Stimulated activated CD4-positive, alpha-beta T cell treated with anti-CD3 and anti-CD28 coated beads, Interleukin-1b, Interleukin-23, amount 100 ng/mL, for 48 hours (primary cell): ENCODE measurements around the gene THRAP3.

Experiments used
- DNase-seq: peaks from one replicate; pipeline ENCODE4 v3.0.0-alpha.2; 2020

Gene THRAP3

DNA sequence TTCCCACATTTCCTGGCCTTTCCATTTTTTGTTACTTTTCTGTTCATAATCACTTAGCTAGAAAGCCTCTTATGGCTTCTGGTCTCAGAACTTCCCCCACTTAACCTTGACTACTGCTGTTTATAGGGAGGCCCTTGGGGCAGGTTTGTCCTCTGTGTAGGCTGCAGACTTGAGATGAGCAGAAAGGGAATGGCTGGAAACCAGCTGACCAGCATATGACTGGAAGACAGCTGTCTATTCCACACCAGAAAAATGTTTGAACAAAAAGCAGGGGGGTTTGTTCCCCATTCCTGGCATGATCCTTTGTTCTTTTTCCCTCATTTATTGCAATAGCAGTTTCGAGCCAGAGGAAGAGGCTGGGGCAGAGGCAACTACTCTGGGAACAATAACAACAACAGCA is 77.0 kb downstream of the THRAP3 start:
- no peak for DNase-seq

DNA sequence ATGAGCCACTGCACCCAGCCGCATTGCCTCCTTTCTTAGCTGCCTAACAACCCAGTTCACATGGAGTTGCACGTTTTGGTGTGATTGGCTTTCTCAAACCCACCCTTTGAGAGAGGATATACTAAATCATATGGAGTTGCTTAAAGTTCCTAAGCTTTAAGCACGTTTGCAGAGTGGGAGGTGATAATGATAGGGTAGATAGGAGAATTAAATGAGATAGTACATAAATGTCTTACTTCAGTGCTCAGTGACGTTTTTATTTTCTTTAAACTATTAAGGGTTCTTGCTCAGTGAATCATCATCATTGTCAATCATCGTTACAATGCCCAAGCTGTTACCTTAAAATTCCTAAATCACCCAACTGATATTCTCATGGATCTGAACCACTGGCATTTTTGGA is 79.0 kb downstream of the THRAP3 start:
- no peak for DNase-seq

DNA sequence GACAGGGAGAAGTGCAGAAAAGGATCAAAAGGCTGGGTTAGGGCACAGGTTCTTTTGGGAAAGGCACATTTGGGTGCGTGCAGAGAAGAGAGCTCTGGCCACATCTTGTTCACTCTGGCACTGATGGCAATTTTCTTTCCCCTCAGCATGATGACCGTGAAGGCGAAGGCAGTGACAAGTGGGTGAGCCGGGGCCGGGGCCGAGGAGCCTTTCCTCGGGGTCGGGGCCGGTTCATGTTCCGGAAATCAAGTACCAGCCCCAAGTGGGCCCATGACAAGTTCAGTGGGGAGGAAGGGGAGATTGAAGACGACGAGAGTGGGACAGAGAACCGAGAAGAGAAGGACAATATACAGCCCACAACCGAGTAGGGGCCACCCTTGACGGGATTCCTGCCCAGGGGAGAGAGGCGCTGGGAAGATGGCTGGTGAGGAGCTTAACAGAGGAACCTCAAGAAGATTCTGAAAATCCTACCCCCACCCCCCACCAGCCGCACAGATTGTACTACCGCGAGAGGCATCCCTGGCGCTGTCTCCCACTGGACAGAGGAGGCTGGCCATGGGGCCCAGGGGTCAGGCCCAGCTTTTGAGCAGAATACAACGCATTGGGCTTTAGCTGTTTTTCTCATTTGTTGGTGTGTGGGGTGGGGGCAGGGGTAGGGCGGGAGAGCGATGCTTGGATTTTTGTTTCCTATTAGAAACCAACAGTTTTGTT is 79.6 kb downstream of the THRAP3 start:
- no peak for DNase-seq

DNA sequence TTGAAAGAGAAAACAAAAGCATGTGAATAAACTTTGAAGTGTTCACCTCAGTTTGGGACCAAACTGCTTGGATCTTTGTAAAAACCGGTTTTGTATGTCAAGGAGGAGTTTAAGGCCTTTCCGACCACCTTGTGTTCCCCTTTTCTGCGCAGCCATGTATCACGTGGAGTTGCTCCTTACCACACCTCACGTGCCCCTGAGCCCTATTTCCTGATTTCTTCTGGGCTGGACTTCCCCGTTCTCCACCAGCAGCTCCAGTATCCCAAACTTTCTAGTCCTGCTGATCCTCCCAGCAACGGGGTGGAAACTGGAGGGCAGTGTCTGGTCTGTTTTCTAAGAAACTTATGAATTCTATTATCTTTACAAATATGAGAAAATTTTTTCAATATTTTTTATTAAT is 80.3 kb downstream of the THRAP3 start:
- DNase-seq: no peak

DNA sequence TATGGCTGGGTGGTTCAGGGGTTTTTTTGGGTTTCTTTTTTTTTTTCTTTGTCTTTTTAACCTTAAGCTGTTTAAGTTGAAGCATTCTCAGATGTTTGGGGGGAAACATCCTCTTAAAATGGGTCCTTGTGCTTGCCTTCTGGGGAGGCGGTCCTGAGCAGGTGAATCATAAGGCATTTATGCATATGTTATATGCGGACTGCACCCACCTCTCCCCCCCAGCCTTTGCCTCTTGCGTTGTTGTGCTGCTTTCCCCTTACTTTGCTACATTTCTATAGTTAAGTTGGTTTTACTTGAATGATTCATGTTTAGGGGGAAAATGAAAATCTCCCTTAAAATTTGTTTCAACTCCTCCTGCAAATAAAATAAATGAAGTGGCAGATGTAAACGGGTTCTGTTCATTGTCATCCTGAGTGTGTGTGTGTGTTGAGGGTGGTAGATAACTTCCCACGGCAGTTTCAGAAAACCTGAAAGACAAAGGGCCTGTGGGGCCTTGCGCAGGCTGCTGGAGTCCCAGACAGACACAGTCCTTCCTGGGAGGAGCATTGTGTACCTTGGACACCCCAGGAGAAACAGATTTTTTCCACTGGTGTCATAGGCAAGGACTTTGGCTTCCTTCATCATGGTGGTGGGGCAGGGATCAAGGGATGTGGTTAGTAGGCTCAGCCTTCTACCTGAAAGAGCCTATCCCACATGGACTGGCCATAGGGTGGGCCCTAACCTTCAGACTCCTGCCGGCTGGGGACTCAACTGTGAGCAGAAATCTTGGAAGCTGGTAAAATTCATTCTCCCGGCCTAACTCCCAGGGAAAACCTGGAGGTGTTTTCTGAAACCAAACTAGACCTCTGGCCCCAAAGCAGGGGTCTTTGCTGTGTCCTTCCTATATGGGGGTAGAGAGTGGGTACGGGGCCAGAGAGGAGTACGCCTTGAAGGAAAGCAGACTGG is 81.0 kb downstream of the THRAP3 start:
- peak; percentile 74 for DNase-seq

DNA sequence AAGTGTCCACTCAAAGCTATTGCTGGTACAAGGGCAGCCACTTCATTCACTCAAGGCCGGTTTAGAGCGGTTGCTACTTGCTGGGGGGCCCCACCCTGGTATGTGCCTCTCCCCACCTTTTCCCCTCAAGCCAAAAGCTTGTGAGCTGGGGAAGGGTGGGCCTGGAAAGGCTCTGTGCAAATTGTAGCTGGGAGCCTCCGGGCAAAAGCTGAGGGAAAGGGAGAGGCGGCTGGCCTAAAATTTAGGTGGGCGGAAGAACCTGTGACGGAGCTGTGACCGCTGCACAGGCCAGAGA is 81.6 kb downstream of the THRAP3 start:
- DNase-seq: no peak

DNA sequence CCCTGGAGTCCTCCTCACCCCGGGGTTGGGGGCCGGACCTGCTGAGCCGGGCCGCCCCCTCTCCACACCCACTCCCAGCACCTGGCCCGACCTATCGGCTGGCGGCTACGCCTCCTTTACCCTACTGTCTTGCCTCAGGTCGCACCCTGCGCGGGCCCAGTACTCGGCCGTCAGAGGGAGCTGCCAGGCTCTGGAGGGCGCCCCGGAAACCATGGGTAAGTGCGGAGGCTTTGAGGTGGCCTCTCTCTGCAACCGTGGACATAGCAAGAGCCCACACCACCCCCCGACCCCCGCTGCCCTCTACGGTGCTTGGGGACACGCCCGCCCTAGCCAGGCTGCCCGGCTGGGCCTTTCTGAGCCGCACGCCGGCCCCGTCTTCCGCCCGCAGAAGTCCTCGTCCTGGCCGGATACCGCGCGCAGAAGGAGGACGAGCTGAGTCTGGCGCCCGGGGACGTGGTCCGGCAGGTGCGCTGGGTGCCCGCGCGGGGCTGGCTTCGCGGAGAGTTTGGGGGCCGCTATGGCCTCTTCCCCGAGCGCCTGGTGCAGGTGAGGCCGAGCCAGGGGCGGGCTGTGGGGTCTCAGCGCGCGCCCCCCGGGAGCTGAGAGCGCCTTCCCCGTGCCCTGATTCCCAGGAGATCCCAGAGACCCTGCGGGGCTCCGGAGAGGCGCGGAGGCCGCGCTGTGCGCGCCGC is 82.1 kb downstream of the THRAP3 start, which contains the start of gene SH3D21:
Gene SH3D21, plus strand, starts transcription at position 159 of the 692 bp plus-strand sequence. Its CDS starts 53 bp downstream, at position 212.
- peak; percentile 61 for DNase-seq

DNA sequence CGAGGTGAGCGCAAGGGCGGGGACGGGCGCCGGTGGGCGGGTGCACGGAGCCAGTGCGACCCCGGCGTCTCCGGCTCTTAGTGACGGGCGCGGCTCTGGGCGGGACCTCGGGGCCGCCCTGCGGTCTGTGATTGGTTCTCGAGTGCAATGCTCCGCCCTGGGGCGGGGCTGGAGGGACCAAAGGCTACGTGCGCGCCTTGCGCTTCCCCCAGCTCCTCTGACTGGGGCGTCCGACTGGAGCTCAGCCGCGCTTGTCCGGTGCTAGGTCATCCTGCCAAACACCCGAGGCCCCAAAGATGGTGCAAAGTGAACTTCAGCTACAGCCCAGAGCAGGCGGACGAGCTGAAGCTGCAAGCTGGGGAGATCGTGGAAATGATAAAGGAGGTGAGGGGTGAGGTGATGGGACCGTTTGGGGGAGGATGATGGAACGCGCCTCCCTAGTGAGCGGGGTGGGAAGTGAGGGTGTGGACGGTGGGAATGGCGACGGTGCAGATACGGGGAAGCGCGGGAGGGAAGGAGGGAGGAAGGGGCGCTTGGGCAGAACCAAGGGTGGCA is 82.7 kb downstream of the THRAP3 start:
- peak; percentile 92 for DNase-seq

DNA sequence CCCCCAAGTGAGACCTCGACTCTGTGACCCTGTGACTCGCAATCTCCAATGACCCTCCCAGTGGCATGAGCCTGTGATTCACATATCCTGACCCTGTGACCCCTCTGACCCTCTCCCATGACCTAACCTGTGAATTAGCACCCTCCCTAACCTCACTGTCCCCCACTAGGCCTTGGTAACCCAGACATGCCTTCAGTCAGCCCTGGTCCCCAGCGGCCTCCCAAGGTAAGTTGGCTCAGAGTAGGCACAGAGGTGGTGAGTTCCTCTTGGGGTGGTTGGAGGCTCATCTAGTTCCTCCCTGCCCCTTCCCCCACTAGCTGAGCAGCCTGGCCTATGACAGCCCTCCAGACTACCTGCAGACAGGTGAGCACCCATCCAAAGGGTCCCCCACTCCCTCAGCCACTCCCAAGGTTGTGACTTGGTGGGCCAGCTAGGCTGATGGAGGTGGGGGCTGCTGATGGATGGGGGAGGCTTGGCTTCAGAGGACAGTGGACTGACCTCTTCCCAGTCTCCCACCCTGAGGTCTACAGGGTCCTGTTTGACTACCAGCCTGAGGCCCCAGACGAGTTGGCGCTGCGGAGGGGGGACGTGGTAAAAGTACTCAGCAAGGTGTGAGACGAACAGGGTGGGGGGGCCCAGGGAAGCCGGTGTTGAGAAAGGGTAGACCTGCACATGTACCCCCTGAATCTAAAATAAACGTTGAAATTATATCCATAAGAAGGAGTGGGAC is 83.5 kb downstream of the THRAP3 start:
- no peak for DNase-seq

DNA sequence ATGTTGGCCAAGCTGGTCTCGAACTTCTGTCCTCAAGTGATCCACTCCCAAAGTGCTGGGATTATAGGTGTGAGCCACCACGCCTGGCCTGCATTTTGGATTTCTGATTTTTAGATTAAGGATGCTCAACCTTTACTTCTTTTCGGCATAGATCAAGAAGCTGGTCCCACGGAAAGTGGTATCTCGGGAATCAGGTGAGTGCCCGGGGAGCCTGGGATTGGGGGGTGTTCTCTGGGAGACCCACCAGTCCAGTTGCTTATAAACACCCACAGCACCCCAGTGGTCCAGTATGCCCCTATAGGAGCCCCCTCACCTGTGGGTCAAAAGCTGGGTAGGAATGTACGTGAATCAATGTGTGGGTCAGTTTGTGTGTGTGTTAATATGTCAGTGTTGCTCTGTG is 85.2 kb downstream of the THRAP3 start:
- no peak for DNase-seq

DNA sequence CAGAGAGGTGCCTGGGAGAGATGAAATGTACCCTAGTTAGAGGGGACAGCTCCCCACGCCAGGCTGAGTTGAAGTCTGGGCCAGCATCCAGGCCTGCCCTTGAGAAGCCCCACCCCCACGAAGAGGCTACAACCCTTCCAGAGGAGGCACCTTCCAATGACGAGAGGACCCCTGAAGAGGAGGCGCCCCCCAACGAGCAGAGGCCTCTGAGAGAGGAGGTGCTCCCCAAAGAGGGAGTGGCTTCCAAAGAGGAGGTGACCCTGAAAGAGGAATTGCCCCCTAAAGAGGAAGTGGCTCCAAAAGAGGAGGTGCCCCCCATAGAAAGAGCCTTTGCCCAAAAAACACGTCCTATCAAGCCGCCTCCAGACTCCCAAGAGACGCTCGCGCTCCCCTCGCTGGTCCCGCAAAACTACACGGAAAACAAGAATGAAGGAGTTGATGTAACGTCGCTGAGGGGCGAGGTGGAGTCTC is 96.1 kb downstream of the THRAP3 start:
- no peak for DNase-seq

DNA sequence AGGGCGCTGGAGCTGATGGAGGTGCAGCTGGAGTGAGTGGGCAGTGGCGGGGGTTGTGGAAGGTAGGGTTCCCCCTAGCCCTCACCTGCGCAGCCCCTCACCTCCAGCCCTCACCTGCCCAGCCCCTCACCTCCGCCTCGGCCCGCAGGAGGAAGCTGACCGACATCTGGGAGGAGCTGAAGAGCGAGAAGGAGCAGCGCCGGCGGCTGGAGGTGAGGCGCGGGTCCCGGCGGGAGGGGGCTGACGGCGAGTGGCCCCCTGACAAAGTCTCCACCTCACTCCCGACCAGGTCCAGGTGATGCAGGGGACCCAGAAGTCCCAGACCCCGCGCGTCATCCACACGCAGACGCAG is 96.5 kb downstream of the THRAP3 start:
- no peak for DNase-seq

DNA sequence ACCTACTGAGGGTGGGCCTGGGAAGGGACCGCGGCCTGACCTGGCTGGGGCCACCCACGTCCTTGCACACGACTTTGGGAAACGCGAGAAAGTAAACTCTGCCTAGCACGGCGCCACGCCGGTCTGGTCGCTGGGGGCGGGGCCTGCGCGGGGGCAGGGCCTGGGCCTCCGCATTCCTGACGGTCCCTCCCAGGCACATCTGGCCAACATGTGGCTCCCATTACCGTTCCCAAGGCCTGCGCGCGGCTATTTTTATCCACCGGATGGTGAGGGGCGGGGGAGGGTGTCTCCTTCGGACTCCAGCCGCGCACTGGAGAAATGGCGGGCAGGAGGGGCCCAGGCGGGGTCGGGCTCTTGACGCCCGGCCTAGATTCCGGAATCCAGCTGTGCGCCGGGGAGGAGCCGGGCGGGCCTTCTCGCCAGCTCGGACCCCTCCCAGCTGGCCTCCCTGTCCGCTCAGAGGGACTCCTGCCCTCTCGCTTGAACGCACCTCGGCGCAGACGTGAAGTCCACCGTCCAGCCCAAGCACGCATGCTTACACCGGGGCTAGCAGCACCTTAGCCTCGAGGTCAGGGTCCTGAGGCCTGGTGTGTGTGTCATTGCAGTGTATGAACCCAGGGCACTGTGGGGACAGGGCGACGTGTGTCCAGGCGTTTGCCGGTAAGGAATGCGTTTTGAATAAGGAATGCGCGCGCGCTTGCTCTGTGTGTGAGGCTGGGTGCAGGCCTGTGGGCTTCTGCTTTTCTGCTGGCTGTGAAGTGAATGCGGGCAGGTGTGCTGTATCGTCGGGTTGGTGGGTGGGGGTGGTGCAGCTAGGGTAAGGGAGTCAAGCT is 97.1 kb downstream of the THRAP3 start:
- DNase-seq: no peak

DNA sequence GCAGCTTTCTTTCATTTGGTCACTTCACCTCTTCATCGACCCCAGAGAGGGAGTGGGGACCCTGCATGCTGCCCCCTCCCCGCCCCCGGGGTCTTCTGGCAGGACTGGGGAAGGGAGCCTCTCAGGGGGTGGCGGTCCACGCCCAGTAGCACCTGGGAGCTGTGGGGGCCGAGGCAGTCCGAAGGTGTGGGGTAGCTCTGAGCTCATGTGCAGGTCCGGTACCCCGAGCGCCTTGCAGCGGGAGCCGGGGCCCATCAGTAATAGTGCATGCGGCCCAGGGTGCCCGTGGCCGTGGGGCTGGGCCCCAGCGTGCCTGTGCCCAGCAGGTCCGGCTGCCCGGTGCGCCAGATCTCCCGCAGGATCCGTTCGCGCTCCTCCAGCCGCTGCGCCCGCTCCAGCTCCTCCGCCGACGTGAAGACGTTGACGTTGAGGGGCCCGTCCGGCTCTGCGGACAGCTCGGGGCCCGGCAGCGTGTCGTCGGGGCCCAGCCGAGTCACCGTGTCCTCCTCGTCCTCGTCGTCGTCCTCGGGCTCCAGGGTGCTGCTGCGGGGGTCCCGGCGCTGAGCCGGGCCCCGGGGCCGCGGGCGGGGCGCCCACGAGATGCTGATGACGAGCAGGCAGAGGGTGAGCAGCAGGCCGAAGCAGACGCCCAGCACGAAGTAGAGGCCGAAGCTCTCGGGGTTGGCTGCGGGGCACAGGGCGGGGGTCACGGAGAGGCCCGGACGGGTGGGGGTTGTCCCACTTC is 98.0 kb downstream of the THRAP3 start:
- no peak for DNase-seq

DNA sequence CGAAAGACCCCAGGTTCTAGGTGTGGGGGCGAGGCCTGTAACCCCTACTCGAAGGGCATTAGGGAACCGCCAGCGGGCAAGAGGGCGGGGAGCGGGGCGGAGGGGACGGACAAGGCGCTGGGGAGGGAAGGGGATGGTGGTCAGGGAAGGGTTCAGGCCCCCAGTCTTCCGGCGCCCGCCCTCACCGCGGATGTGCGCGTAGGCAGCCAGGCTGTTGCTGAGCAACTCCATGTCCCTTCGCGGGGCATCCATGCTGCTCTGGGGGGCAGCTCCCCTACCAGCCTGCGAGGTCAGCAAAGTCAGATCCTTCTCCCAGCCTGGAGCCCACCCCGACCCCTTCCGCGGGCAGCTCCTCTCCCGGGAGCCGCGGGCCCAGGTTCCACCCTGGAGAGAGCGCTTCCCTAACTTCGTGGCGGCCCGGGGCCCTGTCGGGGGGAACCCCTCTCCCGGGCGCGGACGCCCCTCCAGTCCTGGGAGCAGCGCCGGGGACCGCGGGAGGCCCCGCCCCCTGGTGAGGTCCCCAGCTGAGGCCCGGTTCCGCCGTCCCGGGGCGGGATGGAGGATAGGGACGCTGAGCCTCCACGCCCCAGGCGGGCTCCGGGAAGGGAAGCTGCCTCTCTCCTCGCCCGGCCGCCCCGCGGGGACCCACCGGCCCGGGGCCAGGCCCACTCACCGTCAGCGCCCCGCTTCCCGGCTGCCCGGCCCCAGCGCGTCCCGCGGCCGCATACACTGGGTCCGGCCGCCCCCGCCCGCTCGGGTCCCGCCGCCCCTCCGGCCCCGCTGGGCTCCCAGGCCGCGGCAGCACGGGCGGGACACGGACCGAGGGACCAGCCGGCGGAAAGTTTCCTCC is 98.8 kb downstream of the THRAP3 start:
- no peak for DNase-seq

DNA sequence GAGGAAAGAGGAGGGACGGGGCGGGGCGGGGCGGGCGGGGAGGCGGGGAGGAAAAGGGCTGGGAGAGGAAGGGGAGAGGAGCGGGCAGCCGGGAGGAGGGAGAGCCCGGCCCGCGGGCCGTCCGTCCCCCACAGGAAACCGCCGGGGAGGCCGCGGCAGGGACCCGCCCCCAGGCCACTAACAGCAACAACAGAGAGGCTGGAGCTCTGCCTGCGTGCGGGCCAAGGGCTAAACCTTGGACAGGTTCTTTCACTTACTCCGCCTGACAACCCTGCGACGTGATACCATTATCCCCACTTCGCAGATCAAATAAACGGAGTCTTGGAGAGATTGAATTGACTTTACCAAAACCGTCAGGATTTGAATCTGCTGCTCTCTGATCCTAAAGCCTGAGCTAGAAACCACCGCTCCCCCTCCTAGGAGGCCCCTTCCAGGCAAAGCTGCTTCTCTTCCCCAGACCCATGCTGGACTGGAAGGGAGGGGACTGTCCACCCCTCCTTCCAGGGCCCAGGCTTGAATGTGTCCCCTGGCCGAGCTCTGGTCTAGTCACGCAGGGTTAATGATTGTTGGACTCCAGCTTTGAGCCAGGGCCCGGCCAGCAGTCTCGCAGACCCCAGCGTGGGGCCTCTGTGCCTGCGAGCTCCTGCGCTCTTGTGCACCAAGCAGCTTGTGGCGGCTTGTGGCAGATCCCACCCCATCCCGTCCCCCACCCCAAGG is 99.6 kb downstream of the THRAP3 start, which contains the start of gene EVA1B:
Gene EVA1B, minus strand, starts transcription at position 10 of the 717 bp plus-strand sequence. CDS start 608 bp downstream, outside the sequence.
- no peak for DNase-seq

DNA sequence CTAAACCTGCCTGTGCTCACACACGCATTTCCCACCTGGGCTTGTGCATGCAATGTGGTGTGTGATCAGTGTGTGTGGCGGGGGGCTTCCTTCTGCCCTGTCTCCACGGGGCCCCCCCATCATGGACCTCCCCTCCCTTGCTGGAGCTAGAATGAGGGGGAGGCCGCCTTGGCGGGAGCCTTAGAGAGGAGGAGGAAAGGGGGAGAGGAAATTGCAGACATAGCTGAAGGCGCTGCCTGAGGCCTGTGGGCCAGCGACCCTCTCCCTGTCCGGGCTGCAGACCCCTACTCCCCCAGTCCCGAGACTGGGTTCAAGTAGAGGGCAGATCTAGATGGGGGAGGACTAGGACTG is 100.1 kb downstream of the THRAP3 start:
- DNase-seq: no peak

DNA sequence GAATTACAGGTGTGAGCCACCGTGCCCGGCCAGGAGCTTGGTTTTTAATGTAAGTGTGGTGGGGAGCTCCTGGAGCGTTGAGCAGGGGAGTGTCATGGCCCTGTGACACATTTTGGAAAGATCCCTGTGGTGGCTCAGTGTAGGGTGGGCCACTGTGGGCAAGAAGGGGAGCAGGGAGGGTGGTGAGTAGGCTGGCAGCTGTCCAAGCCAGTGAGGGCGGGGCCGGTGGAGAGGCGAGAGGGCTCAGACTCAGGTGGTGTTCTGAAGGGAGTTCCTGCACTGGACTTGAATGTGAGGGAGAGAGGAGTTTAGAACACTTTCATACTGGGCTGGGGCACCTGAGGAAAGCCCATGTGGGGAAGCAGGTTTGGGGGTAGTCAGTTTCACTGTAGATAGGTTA is 102.3 kb downstream of the THRAP3 start:
- no peak for DNase-seq

DNA sequence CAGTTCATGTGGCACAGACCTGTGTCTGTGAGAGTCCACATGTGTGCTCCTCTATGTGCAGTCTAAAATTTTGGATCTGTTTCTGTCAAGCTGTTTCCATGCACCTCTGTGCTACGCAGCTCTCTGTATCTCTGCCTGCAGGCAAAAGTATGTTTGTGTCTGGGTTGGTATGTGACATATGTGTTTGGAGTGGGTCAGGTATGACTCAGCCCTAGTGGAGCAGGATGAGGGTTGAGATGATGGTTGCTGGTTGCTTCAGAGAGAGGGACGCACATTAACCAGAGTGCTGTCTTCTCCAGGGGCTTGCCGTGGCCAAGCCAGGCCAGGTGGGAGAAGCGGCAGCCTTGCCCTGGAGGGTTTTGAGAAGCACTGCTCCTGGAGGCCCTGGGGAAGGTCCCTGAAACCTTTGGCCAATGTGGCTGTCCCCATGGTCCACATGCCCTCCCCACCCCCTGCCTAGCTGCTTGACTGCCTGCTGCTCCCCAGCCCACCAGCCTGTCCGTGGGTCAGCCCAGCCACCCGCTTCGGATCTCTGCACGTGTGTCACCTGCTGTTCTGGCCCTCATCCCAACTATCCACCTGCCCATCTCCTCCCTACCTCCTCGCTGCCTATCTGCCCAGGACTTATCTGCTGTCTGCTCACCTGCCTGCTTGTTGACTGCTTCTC is 103.3 kb downstream of the THRAP3 start:
- DNase-seq: no peak
